Ectodermal cell (in vitro differentiated cells): ENCODE data around the gene TMCC2.
"Not testable (repeated sequence)": the region's sequence is repeated elsewhere in the genome, so short reads cannot be mapped to it uniquely, and the experiment has no call there.

Experiments
- H3K27ac ChIP-seq: 2 replicates; pipeline ENCODE4 v1.7.0; 2013; ENCODE audit warnings: mild to moderate bottlenecking, low read depth, low read length; ENCODE audit not compliant: insufficient read depth, poor library complexity, severe bottlenecking
- H3K27me3 ChIP-seq: 2 replicates; pipeline ENCODE4 v1.7.0; 2013; ENCODE audit warnings: mild to moderate bottlenecking, low read length; ENCODE audit not compliant: insufficient read depth, control insufficient read depth, poor library complexity, severe bottlenecking
- H3K36me3 ChIP-seq: one replicate; pipeline ENCODE4 v1.7.0; 2013; ENCODE audit warnings: low read length; ENCODE audit not compliant: control insufficient read depth, insufficient read depth
- H3K4me1 ChIP-seq: one replicate; pipeline ENCODE4 v1.7.0; 2013; ENCODE audit warnings: low read length; ENCODE audit not compliant: control insufficient read depth, insufficient read depth
- H3K4me3 ChIP-seq: 2 replicates; pipeline ENCODE4 v1.7.0; 2013; ENCODE audit warnings: low read depth, low read length, control low read depth; ENCODE audit not compliant: insufficient read depth
- H3K9me3 ChIP-seq: 2 replicates; pipeline ENCODE4 v1.7.0; 2013; ENCODE audit warnings: mild to moderate bottlenecking, low read length, moderate library complexity; ENCODE audit not compliant: control insufficient read depth
- WGBS, 2 experiments: methylation state at CpG; one replicate each; pipeline ENCODE4 v1.1.7; 2013; ENCODE audit warnings: missing lambda C conversion rate in 2 of 2; 5-methylcytosine and 5-hydroxymethylcytosine counted together

TMCC2 gene

DNA sequence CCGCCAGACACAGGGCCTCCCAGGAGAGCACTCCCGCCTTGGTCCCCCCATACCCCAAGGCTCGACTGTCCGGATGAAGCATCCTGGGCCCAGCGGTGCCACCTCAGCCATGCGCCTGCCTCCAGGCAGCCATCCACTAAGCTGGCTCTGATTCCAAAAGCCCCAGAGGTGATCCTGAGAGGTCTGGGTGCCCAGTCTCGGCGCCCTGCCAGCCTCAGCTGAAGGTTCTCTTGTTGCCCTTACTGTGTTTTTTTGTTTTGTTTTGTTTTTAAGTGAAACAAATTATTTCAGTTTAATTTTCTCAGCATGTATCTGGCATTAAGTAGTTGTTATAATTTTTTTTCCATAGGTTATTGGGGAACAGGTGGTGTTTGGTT lies 48.9 kb downstream of the TMCC2 start:
- peaks cover 31% of the 10 kb centered on the region for H3K4me1 ChIP-seq
- WGBS, 2 experiments = 95% methylated on average over 8 of the region's 8 CpGs
- H3K4me3 ChIP-seq = no peak overlapping the region
- no peaks in the 10 kb centered on the region for H3K36me3 ChIP-seq
- H3K9me3 ChIP-seq = no peaks in the 10 kb centered on the region
- H3K27ac ChIP-seq = no peak overlapping the region
- no peaks in the 10 kb centered on the region for H3K27me3 ChIP-seq

DNA sequence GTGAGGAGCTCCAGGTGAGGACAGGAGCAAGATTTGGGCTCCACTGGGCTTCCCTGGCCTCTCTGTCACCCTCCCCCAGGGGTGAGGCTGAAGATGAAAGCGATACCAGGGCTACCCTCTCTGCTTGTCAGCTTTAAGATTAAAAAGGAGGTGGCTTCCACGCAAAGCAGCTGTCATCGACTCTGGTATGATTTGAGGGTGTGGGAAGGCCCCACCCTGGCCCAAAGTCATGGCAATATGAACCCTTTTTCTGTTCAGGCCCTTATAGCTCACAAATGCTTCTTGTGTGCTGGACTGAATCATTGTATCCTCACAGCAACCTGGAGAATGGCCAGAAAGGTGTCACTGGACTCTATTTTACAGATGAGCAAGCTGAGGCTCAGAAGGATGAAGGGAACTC lies 52.2 kb downstream of the TMCC2 start:
- WGBS, 2 experiments = 90 to 91% methylated on average over 3 of the region's 3 CpGs

DNA sequence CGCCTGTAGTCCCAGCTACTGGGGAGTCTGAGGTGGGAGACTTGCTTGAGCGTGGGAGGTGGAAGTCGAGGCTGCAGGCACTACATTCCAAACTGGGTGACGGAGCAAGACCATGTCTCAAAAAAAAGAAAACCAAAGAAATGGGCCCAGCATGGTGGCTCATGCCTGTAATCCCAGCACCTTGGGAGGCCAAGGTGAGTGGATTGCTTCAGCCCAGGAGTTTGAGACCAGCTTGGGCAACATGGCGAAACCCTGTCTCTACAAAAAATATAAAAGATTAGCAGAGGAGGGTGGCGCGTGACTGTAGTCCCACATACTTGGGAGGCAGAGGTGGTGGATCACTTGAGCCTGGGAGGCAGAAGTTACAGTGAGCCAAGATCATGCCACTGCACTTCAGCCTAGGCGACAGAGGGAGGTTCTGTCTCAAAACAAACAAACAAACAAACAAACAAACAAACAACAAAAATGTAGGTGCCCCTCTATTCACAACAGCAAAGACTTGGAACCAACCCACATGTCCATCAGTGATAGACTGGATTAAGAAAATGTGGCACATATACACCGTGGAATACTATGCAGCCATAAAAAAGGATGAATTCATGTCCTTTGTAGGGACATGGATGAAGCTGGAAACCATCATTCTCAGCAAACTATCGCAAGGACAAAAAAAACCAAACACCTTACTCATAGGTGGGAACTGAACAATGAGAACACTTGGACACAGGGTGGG lies 53.1 kb downstream of the TMCC2 start:
- 87 to 93% methylated on average over 8 to 10 of the region's 10 CpGs for WGBS, 2 experiments
- not testable (repeated sequence) for H3K27ac ChIP-seq, H3K27me3 ChIP-seq, H3K9me3 ChIP-seq, H3K4me3 ChIP-seq, H3K36me3 ChIP-seq
- peaks cover 33% of the 10 kb centered on the region for H3K4me1 ChIP-seq

More for the DNA sequence above, 52.2 kb downstream of the TMCC2 start:
- Histone ChIP-seq H3K27me3 (no peaks in the 10 kb centered on the region), H3K4me3 (no peak overlapping the region), H3K36me3 (no peaks in the 10 kb centered on the region), H3K9me3 (no peaks in the 10 kb centered on the region), H3K27ac (no peak overlapping the region), H3K4me1 (peaks cover 26% of the 10 kb centered on the region)

DNA sequence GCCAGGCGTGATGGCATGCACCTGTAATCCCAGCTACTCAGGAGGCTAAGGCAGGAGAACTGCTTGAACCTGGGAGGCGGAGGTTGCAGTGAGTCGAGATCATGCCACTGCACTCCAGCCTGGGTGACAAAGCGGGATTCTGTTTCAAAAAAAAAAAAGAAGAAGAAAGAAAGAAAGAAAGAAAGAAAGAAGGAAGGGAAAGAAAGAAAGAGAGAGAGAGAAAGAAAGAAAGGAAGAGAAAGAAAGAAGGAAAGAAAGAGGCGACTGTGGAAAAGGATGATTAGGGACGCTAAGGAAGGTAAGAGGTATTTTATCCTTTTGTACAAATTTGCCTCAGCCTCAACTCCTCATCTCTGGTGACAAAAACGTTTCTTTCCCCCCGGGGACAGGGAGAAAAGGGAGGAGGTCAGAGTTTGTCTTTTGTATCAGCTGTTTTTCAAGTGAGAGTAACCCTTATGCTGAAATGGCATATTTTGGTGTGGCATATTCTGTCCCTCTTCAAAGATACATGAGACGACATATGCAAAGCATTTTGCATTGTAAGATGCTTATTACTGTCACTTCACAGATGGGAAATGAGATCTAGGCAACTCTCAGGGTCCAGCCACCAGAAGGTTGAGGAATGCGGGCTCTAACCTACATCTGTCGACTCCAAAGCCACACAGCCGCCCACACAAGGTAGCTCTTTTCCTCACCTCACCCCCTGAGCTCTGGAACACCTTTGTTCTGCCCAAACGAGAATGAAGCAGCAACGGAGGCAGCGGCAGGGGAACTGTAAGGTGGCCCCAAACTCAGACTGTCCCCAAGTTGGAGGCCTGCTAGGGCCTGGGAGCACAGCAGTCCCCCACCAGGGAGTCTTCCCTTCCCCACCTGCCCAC lies 55.8 kb downstream of the TMCC2 start:
- WGBS, 2 experiments = 72 to 74% methylated on average over 15 of the region's 15 CpGs
- H3K4me3 ChIP-seq = no peak overlapping the region
- no peaks in the 10 kb centered on the region for H3K36me3 ChIP-seq
- H3K4me1 ChIP-seq = peaks cover 54% of the 10 kb centered on the region
- no peaks in the 10 kb centered on the region for H3K27me3 ChIP-seq
- H3K9me3 ChIP-seq = no peaks in the 10 kb centered on the region
- no peak overlapping the region for H3K27ac ChIP-seq

DNA sequence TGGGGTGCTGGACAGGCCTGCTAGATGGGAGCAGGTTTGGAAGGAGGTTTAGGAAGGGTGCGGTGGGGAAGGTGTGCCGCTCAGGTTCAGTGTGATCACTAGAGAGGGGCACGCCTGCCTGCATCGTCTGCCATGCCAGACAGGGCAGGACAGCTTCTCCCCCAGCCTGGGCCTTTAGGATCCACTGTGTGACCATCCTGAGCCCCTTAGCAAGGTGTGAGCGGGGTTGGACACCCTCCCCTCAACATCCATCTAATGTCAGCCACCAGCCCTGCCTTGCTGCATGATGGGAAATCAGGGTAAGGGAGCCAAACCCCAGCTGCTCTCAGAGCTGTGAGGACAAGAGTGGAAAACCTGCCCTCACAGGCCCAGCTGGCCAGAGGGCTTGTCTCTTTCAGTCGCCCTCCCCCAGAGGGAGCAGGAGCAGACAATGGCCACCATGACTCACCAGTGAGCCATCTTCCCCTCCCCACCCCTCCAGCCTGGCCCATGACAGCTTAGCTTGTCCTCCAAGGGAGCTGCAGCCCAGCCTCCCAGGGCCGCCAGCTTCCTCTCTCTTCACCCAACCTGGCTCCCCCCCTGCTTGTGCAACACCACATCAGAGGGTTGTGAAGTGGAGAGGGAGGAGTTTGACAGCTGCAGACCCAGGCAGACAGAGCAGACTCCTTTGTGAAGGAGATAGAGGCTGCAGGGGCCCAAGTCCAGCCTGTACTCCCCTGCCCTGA lies 56.8 kb downstream of the TMCC2 start:
- 59 to 64% methylated on average over 7 of the region's 7 CpGs for WGBS, 2 experiments
- Histone ChIP-seq H3K27me3 (no peaks in the 10 kb centered on the region), H3K4me3 (no peak overlapping the region), H3K4me1 (peaks cover 54% of the 10 kb centered on the region), H3K27ac (peak overlapping the region; percentile 41), H3K9me3 (no peaks in the 10 kb centered on the region), H3K36me3 (no peaks in the 10 kb centered on the region)

DNA sequence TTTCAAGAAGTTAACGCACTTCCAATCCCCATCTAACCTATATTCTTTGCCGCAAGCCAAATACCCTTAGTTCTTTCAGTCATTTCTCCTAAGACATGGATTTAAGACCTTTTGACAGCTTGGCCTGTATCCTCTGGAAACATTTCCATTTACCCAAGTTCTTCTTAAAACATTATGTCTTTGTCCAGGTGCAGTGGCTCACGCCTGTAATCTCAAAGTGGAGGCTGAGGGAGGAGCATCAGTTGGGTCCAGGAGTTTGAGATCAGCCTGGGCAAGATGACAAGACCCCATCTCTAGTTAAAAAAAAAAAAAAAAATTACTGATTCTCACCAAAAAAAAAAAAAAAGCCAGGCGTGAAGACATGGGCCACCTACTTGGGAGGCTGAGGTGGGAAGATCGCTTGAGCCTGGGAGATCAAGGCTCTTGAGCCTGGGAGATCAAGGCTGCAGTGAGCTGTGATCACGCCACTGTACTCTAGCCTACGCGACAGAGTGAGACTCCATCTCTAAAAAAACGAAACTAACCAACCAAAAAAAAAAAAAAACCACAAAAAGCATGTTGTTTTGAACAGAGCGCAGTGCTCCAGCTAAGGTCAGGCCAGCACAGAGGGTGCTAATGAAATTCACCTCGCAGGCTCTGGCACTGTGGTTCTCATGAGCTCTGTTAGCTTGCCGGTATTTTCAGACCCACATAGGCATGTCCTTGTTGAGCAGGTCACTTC lies 57.8 kb downstream of the TMCC2 start:
- Histone ChIP-seq H3K27me3 (no peaks in the 10 kb centered on the region), H3K4me3 (no peak overlapping the region), H3K27ac (peak overlapping the region; percentile 28), H3K9me3 (no peaks in the 10 kb centered on the region), H3K36me3 (no peaks in the 10 kb centered on the region), H3K4me1 (peaks cover 54% of the 10 kb centered on the region)
- WGBS, 2 experiments = 67 to 69% methylated on average over 11 to 12 of the region's 12 CpGs

DNA sequence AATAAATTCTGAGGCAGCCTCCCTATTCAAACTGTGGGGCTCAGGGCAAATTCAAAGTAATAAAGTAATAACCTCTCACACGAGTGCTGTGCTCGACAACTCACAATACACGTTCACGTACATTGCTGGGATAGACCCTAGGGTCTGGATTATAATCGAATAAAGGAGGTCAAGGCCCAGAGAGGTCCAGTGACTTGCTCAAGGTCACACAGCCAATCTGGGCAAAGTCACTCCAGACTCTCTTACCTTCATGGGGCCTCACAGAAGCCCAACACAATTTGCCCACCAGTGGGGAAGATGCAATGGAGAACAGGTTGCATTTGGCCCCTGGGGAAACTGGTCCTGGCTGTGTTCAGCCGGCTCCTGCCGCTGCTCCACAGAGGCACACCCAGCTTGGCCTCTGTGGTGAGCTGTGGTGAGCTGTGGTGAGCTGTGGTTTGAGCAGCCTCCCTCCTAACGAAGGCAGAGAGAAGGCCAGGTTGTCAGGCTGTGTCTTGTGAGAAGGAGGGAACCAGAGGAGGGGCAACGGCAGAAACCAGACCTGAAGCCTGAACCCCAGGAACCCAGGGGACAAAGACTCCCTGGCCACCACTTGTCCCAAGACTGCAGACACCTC lies 58.7 kb downstream of the TMCC2 start:
- WGBS, 2 experiments = 89 to 92% methylated on average over 9 of the region's 9 CpGs
- no peaks in the 10 kb centered on the region for H3K9me3 ChIP-seq
- H3K27ac ChIP-seq = no peak overlapping the region
- no peaks in the 10 kb centered on the region for H3K27me3 ChIP-seq
- H3K36me3 ChIP-seq = no peaks in the 10 kb centered on the region
- H3K4me3 ChIP-seq = no peak overlapping the region
- peaks cover 54% of the 10 kb centered on the region for H3K4me1 ChIP-seq

DNA sequence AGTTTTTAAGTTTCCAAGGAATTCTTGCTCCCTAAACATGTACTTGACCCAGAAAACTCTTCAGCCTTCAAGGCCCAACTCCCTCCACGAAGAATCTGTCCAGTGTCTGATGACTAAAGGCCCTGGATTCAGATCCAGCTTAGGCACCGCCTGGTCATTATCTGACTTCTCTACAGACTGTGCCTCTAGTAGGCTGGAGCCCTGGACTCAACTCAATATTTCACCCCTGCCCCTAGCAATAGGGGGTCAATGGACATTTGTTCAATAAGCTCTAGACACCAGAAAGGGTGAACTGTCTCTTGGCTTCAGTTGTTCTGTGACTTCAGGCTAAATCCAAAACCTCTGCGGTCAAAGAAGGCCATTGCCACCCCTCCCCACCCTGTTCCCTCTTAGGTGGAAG lies 59.3 kb downstream of the TMCC2 start:
- Histone ChIP-seq H3K36me3 (no peaks in the 10 kb centered on the region), H3K4me1 (peaks cover 54% of the 10 kb centered on the region), H3K4me3 (no peak overlapping the region), H3K27ac (no peak overlapping the region), H3K9me3 (no peaks in the 10 kb centered on the region), H3K27me3 (no peaks in the 10 kb centered on the region)
- 90 to 97% methylated on average over 3 of the region's 3 CpGs for WGBS, 2 experiments

DNA sequence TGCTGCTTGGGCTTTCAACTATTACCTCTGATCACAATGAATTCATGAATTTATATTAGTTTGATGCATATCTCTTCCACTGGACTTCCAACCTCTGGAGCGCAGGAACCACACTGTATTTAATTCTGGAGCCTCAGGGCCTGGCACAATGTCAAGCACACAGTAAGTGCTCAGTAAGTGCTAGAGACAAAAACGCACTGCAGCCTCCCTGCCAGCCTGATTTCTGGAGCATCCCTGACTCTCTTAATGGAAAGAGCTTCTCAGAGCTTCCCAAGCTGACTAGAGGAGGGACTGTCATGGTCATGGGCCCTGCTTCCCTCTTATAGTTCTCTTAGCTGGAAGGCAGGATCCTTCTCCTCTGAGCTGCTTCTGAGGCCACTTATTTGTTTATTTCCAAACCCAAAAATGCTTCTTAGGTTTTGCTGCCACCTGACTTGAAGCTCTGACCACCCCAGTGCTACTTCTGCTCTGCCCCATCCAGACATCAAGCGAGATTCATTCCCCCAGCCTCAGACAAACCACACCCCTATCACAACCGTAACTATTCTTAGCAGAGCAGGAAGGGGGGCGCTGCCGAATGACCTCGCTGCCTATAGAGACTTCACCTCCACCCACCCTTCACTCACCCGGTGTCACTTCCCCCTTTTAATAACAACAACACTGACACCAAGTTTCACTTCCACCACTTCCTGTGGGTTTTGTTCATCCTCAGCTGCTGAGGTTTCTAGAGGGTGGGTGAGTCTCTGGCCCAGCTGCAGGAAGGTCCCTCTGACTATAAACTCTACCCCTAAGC lies 60.2 kb downstream of the TMCC2 start:
- Histone ChIP-seq H3K9me3 (no peaks in the 10 kb centered on the region), H3K4me1 (peaks cover 51% of the 10 kb centered on the region), H3K27me3 (no peaks in the 10 kb centered on the region), H3K36me3 (no peaks in the 10 kb centered on the region), H3K27ac (no peak overlapping the region), H3K4me3 (no peak overlapping the region)
- WGBS, 2 experiments = 51% methylated on average over 8 of the region's 8 CpGs
